Left lung (tissue), 10 donors: ENCODE data around the gene SSBP4. TPM values are rescaled to one million over a fixed set of nuclear protein-coding genes. Genes with fewer than 3 reads are reported as not detected.

Experiments
- ATAC-seq: fragments of 200-7000 bp; cut with Tn5 transposase; one replicate; pipeline ENCODE4 v1.9.1; 2020; ENCODE audit warnings: moderate library complexity
- DNase-seq, 4 donors: peaks; one replicate each; pipeline ENCODE4 v3.0.0-alpha.2; 2013 to 2020
- H3K27ac ChIP-seq, 2 donors: fragments of 200-600 bp; sonication (generic) in 1 of 2; one replicate each; pipeline versions ENCODE4 v1.5.0 to v1.8.0; 2020 to 2021
- H3K27me3 ChIP-seq, 2 donors: fragments of 200-600 bp; sonication (generic) in 1 of 2; one replicate each; pipeline versions ENCODE4 v1.5.0 to v1.8.0; 2020 to 2021
- H3K36me3 ChIP-seq, 2 donors: fragments of 200-600 bp; sonication (generic) in 1 of 2; one replicate each; pipeline versions ENCODE4 v1.5.0 to v1.8.0; 2020 to 2021
- H3K4me1 ChIP-seq, 2 donors: fragments of 200-600 bp; one replicate each; pipeline ENCODE4 v1.8.0; 2021
- H3K4me3 ChIP-seq, 2 donors: fragments of 200-600 bp; sonication (generic) in 1 of 2; one replicate each; pipeline versions ENCODE4 v1.5.0 to v1.8.0; 2020 to 2021; ENCODE audit warnings: mild to moderate bottlenecking in 1 of 2
- H3K9me3 ChIP-seq, 2 donors: fragments of 200-600 bp; sonication (generic) in 1 of 2; one replicate each; pipeline versions ENCODE4 v1.5.0 to v1.8.0; 2020 to 2021
- intact Hi-C, 2 donors: fragments of 100-400 bp; cut with DNase I; formaldehyde crosslinking; loops; one replicate each; pipeline versions ENCODE4 v1.11.2 to v1.14.2; 2022
- polyA plus RNA-seq, 6 donors: library from polyadenylated mRNA; unstranded; fragments of 120-200 nt; gene quantifications; one replicate each; pipeline ENCODE4 v1.2.1, GENCODE V29; 2013; ENCODE audit not compliant: insufficient read length in 6 of 6
- total RNA-seq, 2 donors: library from RNA; stranded (reverse); fragmentation: NEBNext Ultra II Directional; extraction: Animal tissue kit (Norgen Biotek cat#: 25700); gene quantifications; one replicate each; pipeline ENCODE4 v1.2.1, GENCODE V29; 2021
- TF ChIP-seq, protein P1 (sequence below), 2 donors: fragments of 200-600 bp; sonication (generic) in 1 of 2; IDR thresholded peaks; one replicate each; pipeline versions ENCODE4 v1.5.0 to v1.8.0; 2021; ENCODE audit warnings: antibody characterized with exemption in 2 of 2
- donor health status: DM: no; HTN: yes; CAD: no.
- donor health status: DM: no; HTN: no; CAD: no.

SSBP4 gene
- total and polyA plus RNA-seq, 8 donors: 49.8 to 99.8 (median 74.5) TPM

GRCh38 chr19:18464646-18465045 is 45.4 kb downstream of the SSBP4 start:
- ATAC-seq (peak; percentile 79), DNase-seq (peak; percentile 52 to 94 (median 84))
- H3K27ac ChIP-seq: peak overlapping the region; percentile 72 to 79
- H3K4me3 ChIP-seq: no peak overlapping the region
- H3K27me3 ChIP-seq: no peaks in the 10 kb centered on the region
- intact Hi-C loops: loop anchor here in 1 of 2 donors (10.0 kb wide), 1 partner anchor 100 kb away; no protein-coding TSS in a partner anchor
- TF ChIP-seq, protein P1, sequence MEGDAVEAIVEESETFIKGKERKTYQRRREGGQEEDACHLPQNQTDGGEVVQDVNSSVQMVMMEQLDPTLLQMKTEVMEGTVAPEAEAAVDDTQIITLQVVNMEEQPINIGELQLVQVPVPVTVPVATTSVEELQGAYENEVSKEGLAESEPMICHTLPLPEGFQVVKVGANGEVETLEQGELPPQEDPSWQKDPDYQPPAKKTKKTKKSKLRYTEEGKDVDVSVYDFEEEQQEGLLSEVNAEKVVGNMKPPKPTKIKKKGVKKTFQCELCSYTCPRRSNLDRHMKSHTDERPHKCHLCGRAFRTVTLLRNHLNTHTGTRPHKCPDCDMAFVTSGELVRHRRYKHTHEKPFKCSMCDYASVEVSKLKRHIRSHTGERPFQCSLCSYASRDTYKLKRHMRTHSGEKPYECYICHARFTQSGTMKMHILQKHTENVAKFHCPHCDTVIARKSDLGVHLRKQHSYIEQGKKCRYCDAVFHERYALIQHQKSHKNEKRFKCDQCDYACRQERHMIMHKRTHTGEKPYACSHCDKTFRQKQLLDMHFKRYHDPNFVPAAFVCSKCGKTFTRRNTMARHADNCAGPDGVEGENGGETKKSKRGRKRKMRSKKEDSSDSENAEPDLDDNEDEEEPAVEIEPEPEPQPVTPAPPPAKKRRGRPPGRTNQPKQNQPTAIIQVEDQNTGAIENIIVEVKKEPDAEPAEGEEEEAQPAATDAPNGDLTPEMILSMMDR (IDR thresholded peaks at IDR 0.05): no peak
- H3K4me1 ChIP-seq: peaks cover 15 to 51% of the 10 kb centered on the region in 2 donors
- peaks cover 0 to 64% of the 10 kb centered on the region in 2 donors for H3K36me3 ChIP-seq
- no peaks in the 10 kb centered on the region for H3K9me3 ChIP-seq

- Histone ChIP-seq H3K27ac (peak overlapping the region; percentile 72 to 79), H3K4me3 (no peak overlapping the region), H3K9me3 (no peaks in the 10 kb centered on the region), H3K4me1 (peaks cover 15 to 55% of the 10 kb centered on the region in 2 donors), H3K27me3 (no peaks in the 10 kb centered on the region), H3K36me3 (peaks cover 0 to 59% of the 10 kb centered on the region in 2 donors)
- DNase-seq: peak in 1 of 4 donors; percentile 78
- TF ChIP-seq, protein P1 (IDR thresholded peaks at IDR 0.05): no peak
- ATAC-seq: no peak
- intact Hi-C loops: loop anchor here in 1 of 2 donors (10.0 kb wide), 1 partner anchor 99 kb away; no protein-coding TSS in a partner anchor
Observed at GRCh38 chr19:18465214-18465963, 46.2 kb downstream of the SSBP4 start.

GRCh38 chr19:18465964-18466339 is 46.8 kb downstream of the SSBP4 start:
- Histone ChIP-seq H3K4me1 (peaks cover 15 to 54% of the 10 kb centered on the region in 2 donors), H3K9me3 (no peaks in the 10 kb centered on the region), H3K4me3 (no peak overlapping the region), H3K36me3 (peaks cover 0 to 59% of the 10 kb centered on the region in 2 donors), H3K27me3 (no peaks in the 10 kb centered on the region), H3K27ac (no peak overlapping the region)
- intact Hi-C loops: loop anchor here in 1 of 2 donors (10.0 kb wide), 1 partner anchor 99 kb away; no protein-coding TSS in a partner anchor
- DNase-seq: peak in 1 of 4 donors; percentile 58
- ATAC-seq: no peak
- TF ChIP-seq, protein P1 (IDR thresholded peaks at IDR 0.05): no peak

- intact Hi-C loops: loop anchor here in 1 of 2 donors (10.0 kb wide), 1 partner anchor 98 kb away; no protein-coding TSS in a partner anchor
- no peak for ATAC-seq
Observed at GRCh38 chr19:18466354-18466753, 47.2 kb downstream of the SSBP4 start.

More at GRCh38 chr19:18466354-18466753, 47.2 kb downstream of the SSBP4 start:
- H3K4me1 ChIP-seq: peaks cover 15 to 54% of the 10 kb centered on the region in 2 donors
- no peak overlapping the region for H3K27ac ChIP-seq
- H3K27me3 ChIP-seq: no peaks in the 10 kb centered on the region
- TF ChIP-seq, protein P1 (IDR thresholded peaks at IDR 0.05): no peak
- H3K36me3 ChIP-seq: peaks cover 0 to 59% of the 10 kb centered on the region in 2 donors
- H3K9me3 ChIP-seq: no peaks in the 10 kb centered on the region
- no peak overlapping the region for H3K4me3 ChIP-seq
- peak in 1 of 4 donors; percentile 71 for DNase-seq
